PFSK-1 (cell line): ENCODE measurements around the gene RSRC1.

Experiments used
- FOXP2 ChIP-seq: optimal IDR thresholded peaks from 2 replicates; pipeline ENCODE3; 2011; ENCODE audit warnings: borderline replicate concordance, control low read depth, inconsistent platforms; ENCODE audit not compliant: insufficient read depth; ENCODE audit errors: extremely low read length, extremely low read depth
- POLR2AphosphoS5 ChIP-seq: IDR thresholded peaks from 2 replicates; pipeline ENCODE4 v1.6.1; 2012; ENCODE audit warnings: low read depth, mild to moderate bottlenecking, control low read depth, low read length, moderate library complexity
- SIN3A ChIP-seq: IDR thresholded peaks from 2 replicates; pipeline ENCODE4 v1.6.1; 2012; ENCODE audit warnings: mild to moderate bottlenecking, low read length, moderate library complexity, borderline replicate concordance; ENCODE audit not compliant: insufficient read depth
- TAF1 ChIP-seq: IDR thresholded peaks from 2 replicates; pipeline ENCODE4 v1.6.1; 2012; ENCODE audit warnings: low read length, control low read depth, borderline replicate concordance; ENCODE audit not compliant: insufficient read depth
- TF ChIP-seq, protein P1 (sequence below), 2 experiments: IDR thresholded peaks; 2 replicates each; pipeline versions ENCODE4 v1.6.1 to v1.8.0; 2011 to 2012; ENCODE audit warnings: low read depth in 2 of 2, low read length in 2 of 2, control low read depth in 1 of 2, inconsistent platforms in 1 of 2, mild to moderate bottlenecking in 1 of 2, moderate library complexity in 1 of 2; ENCODE audit not compliant: insufficient read depth in 1 of 2

The RSRC1 gene

DNA sequence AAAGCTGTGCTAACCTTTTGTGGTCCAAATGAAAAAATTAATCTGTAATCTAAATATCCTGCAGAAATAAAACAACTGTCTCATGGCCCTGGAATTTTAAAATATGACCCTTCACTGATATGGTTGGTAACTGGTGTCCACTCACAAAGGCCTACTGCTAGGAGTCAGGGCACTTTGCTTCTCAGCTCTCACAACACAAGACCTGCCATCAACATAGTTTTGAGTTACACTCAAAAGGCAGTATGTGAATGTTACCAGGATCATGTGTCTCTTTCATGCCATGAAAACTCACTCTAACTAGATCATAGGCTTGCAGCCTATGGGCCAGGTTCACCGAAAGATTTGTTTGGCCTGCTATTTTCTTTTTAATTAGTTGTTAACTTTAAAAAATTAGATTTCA, 451.1 kb downstream of the RSRC1 start:
- no peak for TF ChIP-seq FOXP2
- no peak for TF ChIP-seq TAF1
- no peak for TF ChIP-seq SIN3A
- TF ChIP-seq, protein P1, sequence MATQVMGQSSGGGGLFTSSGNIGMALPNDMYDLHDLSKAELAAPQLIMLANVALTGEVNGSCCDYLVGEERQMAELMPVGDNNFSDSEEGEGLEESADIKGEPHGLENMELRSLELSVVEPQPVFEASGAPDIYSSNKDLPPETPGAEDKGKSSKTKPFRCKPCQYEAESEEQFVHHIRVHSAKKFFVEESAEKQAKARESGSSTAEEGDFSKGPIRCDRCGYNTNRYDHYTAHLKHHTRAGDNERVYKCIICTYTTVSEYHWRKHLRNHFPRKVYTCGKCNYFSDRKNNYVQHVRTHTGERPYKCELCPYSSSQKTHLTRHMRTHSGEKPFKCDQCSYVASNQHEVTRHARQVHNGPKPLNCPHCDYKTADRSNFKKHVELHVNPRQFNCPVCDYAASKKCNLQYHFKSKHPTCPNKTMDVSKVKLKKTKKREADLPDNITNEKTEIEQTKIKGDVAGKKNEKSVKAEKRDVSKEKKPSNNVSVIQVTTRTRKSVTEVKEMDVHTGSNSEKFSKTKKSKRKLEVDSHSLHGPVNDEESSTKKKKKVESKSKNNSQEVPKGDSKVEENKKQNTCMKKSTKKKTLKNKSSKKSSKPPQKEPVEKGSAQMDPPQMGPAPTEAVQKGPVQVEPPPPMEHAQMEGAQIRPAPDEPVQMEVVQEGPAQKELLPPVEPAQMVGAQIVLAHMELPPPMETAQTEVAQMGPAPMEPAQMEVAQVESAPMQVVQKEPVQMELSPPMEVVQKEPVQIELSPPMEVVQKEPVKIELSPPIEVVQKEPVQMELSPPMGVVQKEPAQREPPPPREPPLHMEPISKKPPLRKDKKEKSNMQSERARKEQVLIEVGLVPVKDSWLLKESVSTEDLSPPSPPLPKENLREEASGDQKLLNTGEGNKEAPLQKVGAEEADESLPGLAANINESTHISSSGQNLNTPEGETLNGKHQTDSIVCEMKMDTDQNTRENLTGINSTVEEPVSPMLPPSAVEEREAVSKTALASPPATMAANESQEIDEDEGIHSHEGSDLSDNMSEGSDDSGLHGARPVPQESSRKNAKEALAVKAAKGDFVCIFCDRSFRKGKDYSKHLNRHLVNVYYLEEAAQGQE (IDR thresholded peaks at IDR 0.05; ENCODE audit: insufficient read depth in 1 of 2, low read depth in 2 of 2, low read length in 2 of 2): no peak
- TF ChIP-seq POLR2AphosphoS5: no peak

DNA sequence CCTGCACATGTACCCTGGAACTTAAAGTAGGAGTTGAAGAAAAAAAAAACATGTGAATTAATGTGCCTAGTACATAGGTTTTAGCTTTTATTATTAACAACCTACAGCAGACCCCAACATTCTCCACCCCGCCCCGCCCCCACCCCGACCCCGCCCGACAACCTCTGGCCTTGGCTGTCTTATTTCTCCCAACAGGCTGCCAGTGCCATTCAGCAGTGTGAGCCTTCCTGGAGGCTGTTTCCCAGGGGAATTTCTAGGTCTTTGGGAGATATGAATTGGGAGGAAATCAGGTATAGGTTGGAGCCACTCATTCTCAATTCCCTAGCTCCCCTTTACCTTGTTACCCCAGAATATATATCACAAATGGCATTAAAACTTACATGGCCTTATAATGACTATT, 452.8 kb downstream of the RSRC1 start:
- no peak for TF ChIP-seq TAF1
- no peak for TF ChIP-seq FOXP2
- TF ChIP-seq POLR2AphosphoS5: no peak
- TF ChIP-seq, protein P1 (IDR thresholded peaks at IDR 0.05; ENCODE audit: insufficient read depth in 1 of 2, low read depth in 2 of 2, low read length in 2 of 2): no peak
- no peak for TF ChIP-seq SIN3A

DNA sequence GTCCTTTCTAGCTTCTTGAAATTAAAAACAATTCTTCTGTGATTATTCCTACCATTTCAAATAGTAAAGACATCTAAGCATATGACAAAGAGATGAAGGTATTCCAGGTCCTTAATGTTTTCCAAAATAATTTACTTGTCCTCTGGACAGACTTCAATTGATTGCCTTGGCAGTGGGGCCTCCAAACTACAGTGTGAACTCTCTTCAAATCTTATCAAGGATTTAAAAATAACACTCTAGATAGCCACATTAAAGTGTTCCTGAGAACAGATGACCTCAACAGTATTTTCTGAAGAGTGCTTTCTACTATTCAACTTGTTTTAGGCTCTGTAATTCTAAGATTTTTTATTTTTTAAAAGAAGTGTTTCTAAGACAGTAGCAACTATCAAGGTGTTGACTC, 453.2 kb downstream of the RSRC1 start:
- no peak for TF ChIP-seq FOXP2
- no peak for TF ChIP-seq POLR2AphosphoS5
- no peak for TF ChIP-seq SIN3A
- TF ChIP-seq, protein P1 (IDR thresholded peaks at IDR 0.05; ENCODE audit: insufficient read depth in 1 of 2, low read depth in 2 of 2, low read length in 2 of 2): no peak
- TF ChIP-seq TAF1: no peak

DNA sequence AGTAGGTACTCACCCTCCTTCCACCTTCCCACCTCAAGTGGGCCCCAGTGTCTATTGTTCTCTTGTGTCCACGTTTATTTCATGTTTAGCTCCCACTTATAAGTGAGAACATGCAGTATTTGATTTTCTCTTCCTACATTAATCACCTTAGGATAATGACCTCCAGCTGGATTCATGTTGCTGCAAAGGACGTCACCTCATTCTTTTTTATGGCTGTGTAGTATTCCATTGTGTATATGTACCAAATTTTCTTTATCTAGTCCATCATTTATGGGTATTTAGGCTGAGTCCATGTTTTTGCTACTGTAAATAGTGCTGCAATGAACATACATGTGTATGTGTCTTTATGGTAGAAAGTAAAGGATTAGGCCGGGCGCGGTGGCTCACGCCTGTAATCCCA, 455.2 kb downstream of the RSRC1 start:
- TF ChIP-seq SIN3A (no peak), POLR2AphosphoS5 (no peak), TAF1 (no peak), FOXP2 (no peak)
- TF ChIP-seq, protein P1 (IDR thresholded peaks at IDR 0.05; ENCODE audit: insufficient read depth in 1 of 2, low read depth in 2 of 2, low read length in 2 of 2): no peak

DNA sequence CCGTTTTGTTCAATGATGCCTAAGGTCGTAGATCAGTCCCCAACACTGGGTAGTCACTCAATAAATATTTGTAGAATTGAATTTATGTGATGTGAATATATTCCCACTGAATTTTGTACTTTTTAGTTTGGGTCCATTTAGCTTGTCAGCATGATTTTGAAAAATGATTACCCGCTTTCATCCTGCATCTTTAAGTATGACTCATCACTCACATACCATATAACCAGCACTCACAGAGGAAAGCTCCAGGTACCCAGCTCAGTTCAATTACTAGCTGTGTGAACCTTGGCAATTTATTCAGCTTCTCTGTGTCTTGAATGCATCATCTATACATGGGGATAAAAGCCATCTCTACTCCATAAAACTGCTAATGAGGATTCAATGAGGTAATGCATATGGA, 458.9 kb downstream of the RSRC1 start:
- no peak for TF ChIP-seq TAF1
- no peak for TF ChIP-seq POLR2AphosphoS5
- TF ChIP-seq SIN3A: no peak
- no peak for TF ChIP-seq FOXP2
- TF ChIP-seq, protein P1 (IDR thresholded peaks at IDR 0.05; ENCODE audit: insufficient read depth in 1 of 2, low read depth in 2 of 2, low read length in 2 of 2): no peak
